ENCODE data around the gene WWOX. TPM values are rescaled to one million over a fixed set of nuclear protein-coding genes. Genes with fewer than 3 reads are reported as not detected.

The WWOX gene
- total RNA-seq, 1 experiment from 2014 or later, result 38.9 TPM

DNA sequence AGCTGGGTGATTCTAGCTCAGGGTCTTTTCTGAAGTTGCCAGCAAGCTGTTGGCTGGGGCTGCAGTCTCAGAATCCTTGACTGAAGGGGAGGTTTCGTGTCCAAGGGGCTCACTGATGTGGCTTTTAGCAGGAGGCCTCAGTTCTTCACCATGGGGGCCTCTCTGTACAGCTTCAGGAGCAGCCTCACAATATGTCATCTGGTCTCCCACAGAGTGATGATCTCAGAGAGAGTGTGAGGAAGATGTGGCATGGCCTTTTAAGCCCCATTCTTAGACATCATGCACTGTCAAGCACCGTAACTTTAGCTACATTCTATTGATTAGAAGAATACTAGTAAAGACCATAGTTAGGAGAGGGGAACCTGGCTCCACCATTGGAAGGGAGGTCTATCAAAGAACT is 732.6 kb downstream of the WWOX start:
- in situ Hi-C loops (cut with HindIII; ENCODE audit: low sequenced_read_pairs), result no loop called here
- no peak for DNase-seq (ENCODE audit: low spot score)

DNA sequence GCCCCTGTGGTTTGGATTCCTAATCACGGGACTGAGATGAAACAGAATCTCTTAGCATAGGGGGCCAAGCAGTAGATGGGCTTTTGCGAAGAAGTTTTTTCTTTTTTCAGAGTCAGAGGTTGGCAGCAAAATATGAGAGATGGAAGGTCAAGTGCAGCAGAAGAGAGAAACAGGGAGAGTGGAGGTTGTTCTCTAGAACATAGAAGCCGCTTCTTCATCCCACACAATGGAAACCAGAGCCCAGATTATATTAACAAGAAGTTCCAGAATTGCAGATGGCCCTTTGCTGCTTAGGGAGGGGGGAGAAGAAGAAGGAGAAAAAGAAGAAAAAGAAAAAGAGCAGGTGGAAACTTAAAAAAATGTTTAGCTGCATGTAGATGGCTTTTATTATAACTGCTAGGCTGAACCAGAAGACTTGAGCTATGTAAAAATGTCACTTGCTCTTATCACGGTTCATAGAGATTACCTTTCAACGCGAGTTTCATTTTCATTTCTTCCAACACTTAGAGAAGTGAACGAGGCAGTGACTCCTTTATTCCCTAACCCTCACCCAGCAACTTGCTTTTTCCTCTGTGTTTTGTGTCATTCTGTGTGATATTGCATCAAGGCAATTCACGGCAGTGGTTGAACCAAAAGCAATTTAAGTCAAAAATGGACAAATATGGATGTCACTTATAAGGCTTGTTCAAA is 737.5 kb downstream of the WWOX start:
- in situ Hi-C loops (cut with HindIII; ENCODE audit: low sequenced_read_pairs), result no loop called here
- peak; percentile 23 for DNase-seq (ENCODE audit: low spot score)

DNA sequence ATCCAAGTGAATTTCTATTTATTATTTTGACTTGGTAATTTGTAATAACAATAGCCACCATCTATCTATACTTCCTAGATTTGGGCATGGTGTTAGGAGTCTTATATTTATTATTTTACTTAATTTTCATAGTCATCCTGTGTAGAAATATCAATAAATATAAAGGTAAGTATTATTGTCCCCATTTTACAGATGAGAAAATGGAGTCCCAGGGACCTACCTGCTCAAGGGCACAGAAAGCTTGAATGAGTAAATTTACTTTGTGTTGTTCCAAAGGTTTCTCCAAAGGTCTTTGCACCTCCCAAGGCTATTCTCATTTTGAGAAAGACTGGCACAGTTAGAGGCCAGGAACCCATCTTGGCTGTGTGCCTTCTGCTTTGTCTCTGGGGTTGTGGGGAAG is 738.3 kb downstream of the WWOX start:
- in situ Hi-C loops (cut with HindIII; ENCODE audit: low sequenced_read_pairs), result no loop called here

GRCh38 chr16:78838276-78838675 is 738.8 kb downstream of the WWOX start:
- in situ Hi-C loops (cut with HindIII; ENCODE audit: low sequenced_read_pairs), result no loop called here

More for the DNA sequence above, 738.3 kb downstream of the WWOX start:
- no peak for DNase-seq (ENCODE audit: low spot score)

DNA sequence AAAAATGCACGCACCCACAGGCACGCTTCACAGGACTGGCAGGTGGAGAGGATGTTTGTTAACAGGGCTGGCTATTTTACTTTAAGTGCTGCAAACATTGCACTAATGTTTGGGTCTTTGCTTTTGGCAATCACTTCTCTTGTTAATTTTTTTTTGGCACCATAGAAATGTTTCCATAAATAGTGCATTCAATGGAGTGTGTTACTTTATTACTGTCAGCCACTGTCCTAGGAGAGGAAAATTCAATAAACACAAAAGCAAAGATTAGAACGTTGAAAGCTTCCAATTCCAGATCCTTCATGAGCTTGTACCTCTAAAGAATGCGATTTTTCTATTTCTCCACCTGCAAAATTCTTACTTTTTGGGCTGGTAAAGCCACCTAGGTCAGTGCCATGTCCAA is 743.5 kb downstream of the WWOX start:
- DNase-seq (ENCODE audit: low spot score), result no peak
- in situ Hi-C loops (cut with HindIII; ENCODE audit: low sequenced_read_pairs), result no loop called here

More at GRCh38 chr16:78838276-78838675, 738.8 kb downstream of the WWOX start:
- peak; percentile 24 for DNase-seq (ENCODE audit: low spot score)

- in situ Hi-C loops (cut with HindIII; ENCODE audit: low sequenced_read_pairs), result no loop called here
- DNase-seq (ENCODE audit: low spot score), result no peak
Observed at GRCh38 chr16:78843978-78844377, 744.5 kb downstream of the WWOX start.

- in situ Hi-C loops (cut with HindIII; ENCODE audit: low sequenced_read_pairs), result no loop called here
- DNase-seq (ENCODE audit: low spot score), result no peak
Observed at GRCh38 chr16:78844682-78845081, 745.2 kb downstream of the WWOX start.

DNA sequence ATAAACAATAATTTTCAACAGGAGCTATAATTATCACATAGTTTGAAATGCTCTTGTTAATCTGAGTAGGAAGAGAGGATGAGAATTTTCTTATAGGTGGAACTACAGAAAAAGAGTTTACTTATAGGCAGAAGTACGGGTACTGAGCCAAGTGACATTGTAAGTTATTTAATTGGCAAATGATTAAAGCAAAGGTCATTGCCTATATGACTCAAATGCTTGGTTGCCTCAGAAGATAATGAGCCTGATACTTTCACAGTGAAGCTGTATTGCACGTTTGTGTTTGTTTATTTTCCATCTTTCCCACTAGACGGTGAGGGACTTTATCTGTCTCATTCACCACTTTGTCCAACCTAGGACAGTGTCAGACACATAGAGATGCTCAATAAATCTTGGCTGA is 751.8 kb downstream of the WWOX start:
- no peak for DNase-seq (ENCODE audit: low spot score)
- in situ Hi-C loops (cut with HindIII; ENCODE audit: low sequenced_read_pairs), result no loop called here

GRCh38 chr16:78852081-78852635 is 752.7 kb downstream of the WWOX start:
- peak; percentile 71 for DNase-seq (ENCODE audit: low spot score)
- in situ Hi-C loops (cut with HindIII; ENCODE audit: low sequenced_read_pairs), result no loop called here

GRCh38 chr16:78862022-78862421 is 762.6 kb downstream of the WWOX start:
- in situ Hi-C loops (cut with HindIII; ENCODE audit: low sequenced_read_pairs), result no loop called here
- DNase-seq (ENCODE audit: low spot score), result no peak

GRCh38 chr16:78866521-78866920 is 767.1 kb downstream of the WWOX start:
- in situ Hi-C loops (cut with HindIII; ENCODE audit: low sequenced_read_pairs), result no loop called here
- peak; percentile 13 for DNase-seq (ENCODE audit: low spot score)

- DNase-seq (ENCODE audit: low spot score), result no peak
- in situ Hi-C loops (cut with HindIII; ENCODE audit: low sequenced_read_pairs), result no loop called here
Observed at GRCh38 chr16:78869492-78869891, 770.0 kb downstream of the WWOX start.

GRCh38 chr16:78871241-78871640 is 771.8 kb downstream of the WWOX start:
- in situ Hi-C loops (cut with HindIII; ENCODE audit: low sequenced_read_pairs), result no loop called here

GRCh38 chr16:78876671-78877070 is 777.2 kb downstream of the WWOX start:
- DNase-seq (ENCODE audit: low spot score), result no peak
- in situ Hi-C loops (cut with HindIII; ENCODE audit: low sequenced_read_pairs), result no loop called here

More at GRCh38 chr16:78871241-78871640, 771.8 kb downstream of the WWOX start:
- no peak for DNase-seq (ENCODE audit: low spot score)

DNA sequence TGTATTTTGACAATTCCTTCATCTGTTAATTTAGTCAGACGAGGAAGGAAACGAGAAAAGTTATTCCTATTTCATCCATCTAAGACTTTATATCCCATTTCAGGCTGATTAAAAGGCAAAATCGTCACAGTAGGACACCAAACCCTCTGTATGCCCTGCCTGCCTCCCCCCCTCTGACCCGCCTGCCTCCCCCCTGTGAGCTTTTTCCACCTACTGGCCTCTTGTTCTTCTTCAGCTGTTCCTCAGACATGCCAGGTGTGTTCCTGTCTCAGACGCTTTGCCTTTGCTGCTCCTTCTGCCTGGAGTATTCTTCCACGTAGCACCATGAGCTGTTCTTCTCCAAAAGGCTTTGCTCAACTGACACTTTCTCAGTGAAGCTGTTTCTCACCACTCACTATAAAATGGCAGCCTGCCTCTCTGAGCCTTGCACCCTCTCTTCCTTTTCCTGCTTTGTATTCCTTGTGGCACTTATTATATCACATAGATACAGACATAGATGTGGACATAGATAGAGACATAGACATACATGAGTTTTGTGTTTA is 777.7 kb downstream of the WWOX start:
- DNase-seq (ENCODE audit: low spot score), result peak; percentile 8

DNA sequence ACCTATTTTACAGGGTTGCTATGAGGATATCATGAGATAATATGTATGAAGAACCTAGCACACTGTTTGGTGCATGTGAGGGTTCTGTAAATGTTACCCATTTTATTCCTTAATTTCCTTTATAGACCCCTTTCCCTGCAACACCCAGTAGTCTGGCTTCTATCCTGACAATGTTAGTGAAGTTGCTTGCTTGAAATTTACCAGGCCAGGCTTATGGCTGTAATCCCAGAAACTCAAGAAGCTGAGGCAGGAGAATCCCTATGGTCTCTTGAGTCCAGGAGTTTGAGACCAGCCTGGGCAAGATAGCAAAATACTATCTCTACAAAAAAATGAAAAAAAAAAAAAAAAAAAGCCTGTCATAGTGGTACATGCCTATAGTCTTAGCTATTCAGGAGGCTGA is 779.1 kb downstream of the WWOX start:
- in situ Hi-C loops (cut with HindIII; ENCODE audit: low sequenced_read_pairs), result no loop called here

More for the DNA sequence above, 777.7 kb downstream of the WWOX start:
- in situ Hi-C loops (cut with HindIII; ENCODE audit: low sequenced_read_pairs), result no loop called here

GRCh38 chr16:78879011-78879410 is 779.6 kb downstream of the WWOX start:
- no peak for DNase-seq (ENCODE audit: low spot score)
- in situ Hi-C loops (cut with HindIII; ENCODE audit: low sequenced_read_pairs), result no loop called here

More for the DNA sequence above, 779.1 kb downstream of the WWOX start:
- no peak for DNase-seq (ENCODE audit: low spot score)

- no peak for DNase-seq (ENCODE audit: low spot score)
- in situ Hi-C loops (cut with HindIII; ENCODE audit: low sequenced_read_pairs), result no loop called here
Observed at GRCh38 chr16:78882150-78882549, 782.7 kb downstream of the WWOX start.

DNA sequence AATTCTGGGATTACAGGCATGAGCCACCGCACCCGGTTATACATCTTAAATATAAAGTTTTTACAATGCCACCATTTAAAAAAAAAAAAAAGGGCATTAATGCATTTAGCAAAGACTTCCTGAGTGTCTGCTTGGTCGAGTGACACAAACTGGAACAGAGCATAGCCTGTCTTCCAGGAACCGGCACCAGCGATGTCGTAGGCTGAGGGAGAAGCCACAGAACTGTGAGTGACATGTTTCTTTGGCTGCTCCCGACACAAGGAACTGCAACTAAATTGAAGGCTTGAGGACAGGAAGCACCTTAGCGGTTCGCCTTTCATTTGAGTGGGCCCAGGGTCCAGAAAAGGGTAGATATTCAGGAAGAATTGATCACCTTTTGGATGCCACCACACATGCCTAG is 783.3 kb downstream of the WWOX start:
- in situ Hi-C loops (cut with HindIII; ENCODE audit: low sequenced_read_pairs), result no loop called here
- DNase-seq (ENCODE audit: low spot score), result no peak

- DNase-seq (ENCODE audit: low spot score), result no peak
- in situ Hi-C loops (cut with HindIII; ENCODE audit: low sequenced_read_pairs), result no loop called here
Observed at GRCh38 chr16:78884204-78884603, 784.8 kb downstream of the WWOX start.

DNA sequence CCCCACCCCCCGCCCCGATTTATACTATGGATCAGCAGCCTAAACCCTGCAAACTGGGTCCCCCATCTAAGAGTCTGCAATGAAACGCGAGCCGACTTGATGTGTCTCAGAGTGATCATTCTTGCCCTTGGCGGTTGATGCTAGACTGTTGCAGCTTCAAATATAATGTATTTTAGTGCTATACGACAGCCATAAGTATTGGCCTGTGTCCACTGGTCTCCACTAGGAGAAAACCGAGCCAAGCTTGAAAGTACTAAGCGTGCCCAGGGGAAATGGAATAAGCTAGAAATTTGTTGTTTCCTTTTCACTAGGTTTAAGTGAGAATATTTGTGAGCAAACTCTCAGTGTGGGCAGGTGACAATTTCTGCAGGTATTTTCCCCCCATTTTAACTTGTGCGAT is 789.9 kb downstream of the WWOX start:
- in situ Hi-C loops (cut with HindIII; ENCODE audit: low sequenced_read_pairs), result no loop called here
- no peak for DNase-seq (ENCODE audit: low spot score)

All from G401 (cell line).